OCI-LY3 (cell line): ENCODE data around the gene HTR2A.
A peak's percentile ranks its signal among the peaks of the same experiment; 100 is the strongest.

Experiments
- H2AFZ ChIP-seq: fragments of 200-600, 300-600 bp; shearing (Covaris generic); 2 replicates; pipeline ENCODE4 v1.6.0; 2014; ENCODE audit warnings: antibody characterized with exemption, low read depth, low read length
- H3K27ac ChIP-seq: fragments of 200-600, 300-600 bp; sonication (generic); 2 replicates; pipeline ENCODE4 v1.5.1; 2014; ENCODE audit warnings: mild to moderate bottlenecking, low read length, moderate library complexity, mixed read lengths
- H3K27me3 ChIP-seq: fragments of 200-600, 300-600 bp; sonication (generic); 2 replicates; pipeline ENCODE4 v1.6.1; 2014; ENCODE audit warnings: low read depth, low read length, mixed read lengths
- H3K36me3 ChIP-seq: fragments of 200-600, 300-600 bp; sonication (generic); replicated peaks from 2 replicates; pipeline ENCODE3; 2014; ENCODE audit warnings: low read depth, low read length, mixed read lengths
- H3K4me1 ChIP-seq: fragments of 300-600, 200-600 bp; sonication (generic); 2 replicates; pipeline ENCODE4 v1.6.1; 2014; ENCODE audit warnings: low read length, mixed read lengths
- H3K4me2 ChIP-seq: fragments of 200-600, 300-600 bp; sonication (generic); 2 replicates; pipeline ENCODE4 v1.6.1; 2014; ENCODE audit warnings: low read length, mixed read lengths
- H3K4me3 ChIP-seq: fragments of 300-600, 200-600 bp; sonication (generic); 2 replicates; pipeline ENCODE4 v1.5.1; 2014; ENCODE audit warnings: antibody characterized with exemption, mild to moderate bottlenecking, low read length, moderate library complexity
- H3K79me2 ChIP-seq: fragments of 300-600, 200-600 bp; shearing (Covaris generic); 2 replicates; pipeline ENCODE4 v1.6.1; 2014; ENCODE audit warnings: mild to moderate bottlenecking, low read length, mixed read lengths
- H3K9ac ChIP-seq: fragments of 300-600, 200-600 bp; shearing (Covaris generic); 2 replicates; pipeline ENCODE4 v1.6.0; 2014; ENCODE audit warnings: mild to moderate bottlenecking, low read length, moderate library complexity
- H3K9me3 ChIP-seq: fragments of 200-600, 300-600 bp; shearing (Covaris generic); 2 replicates; pipeline ENCODE4 v1.6.1; 2014; ENCODE audit warnings: low read length, mixed read lengths; ENCODE audit not compliant: insufficient read depth
- H4K20me1 ChIP-seq: fragments of 200-600, 300-600 bp; sonication (generic); 2 replicates; pipeline ENCODE4 v1.6.1; 2016; ENCODE audit warnings: low read length, mixed read lengths; ENCODE audit not compliant: insufficient read depth
- CTCF ChIP-seq: fragments of 200-600, 300-600 bp; sonication (generic); IDR thresholded peaks from 2 replicates; pipeline ENCODE4 v1.5.1; 2014; ENCODE audit warnings: antibody characterized with exemption, low read length, low read depth
- EZH2phosphoT487 ChIP-seq: fragments of 200-600 bp; shearing (Covaris generic); IDR thresholded peaks from 2 replicates; pipeline ENCODE4 v1.6.1; 2018; ENCODE audit warnings: antibody characterized with exemption, mixed run types, low read depth

HTR2A gene

GRCh38 chr13:46839399-46839798 is 57.5 kb downstream of the HTR2A start:
- no peak overlapping the region for H3K27ac ChIP-seq

GRCh38 chr13:46834657-46835056 is 62.2 kb downstream of the HTR2A start:
- Histone ChIP-seq H3K79me2 (no peaks in the 10 kb centered on the region), H3K27ac (no peak overlapping the region), H3K4me1 (no peaks in the 10 kb centered on the region), H2AFZ (no peak overlapping the region), H3K4me2 (no peak overlapping the region), H3K36me3 (no peaks in the 10 kb centered on the region), H3K27me3 (no peaks in the 10 kb centered on the region), H3K9ac (no peak overlapping the region), H4K20me1 (no peaks in the 10 kb centered on the region), H3K4me3 (no peak overlapping the region), H3K9me3 (no peaks in the 10 kb centered on the region)
- TF ChIP-seq CTCF (no peak), EZH2phosphoT487 (no peak)

More at GRCh38 chr13:46839399-46839798, 57.5 kb downstream of the HTR2A start:
- no peaks in the 10 kb centered on the region for H3K9me3 ChIP-seq
- no peaks in the 10 kb centered on the region for H3K36me3 ChIP-seq
- H3K27me3 ChIP-seq = no peaks in the 10 kb centered on the region
- H2AFZ ChIP-seq = no peak overlapping the region
- H3K79me2 ChIP-seq = no peaks in the 10 kb centered on the region
- H4K20me1 ChIP-seq = no peaks in the 10 kb centered on the region
- no peaks in the 10 kb centered on the region for H3K4me1 ChIP-seq
- TF ChIP-seq EZH2phosphoT487 (no peak), CTCF (no peak)
- H3K4me2 ChIP-seq = no peak overlapping the region
- H3K4me3 ChIP-seq = no peak overlapping the region
- H3K9ac ChIP-seq = no peak overlapping the region

GRCh38 chr13:46831588-46832194 is 65.2 kb downstream of the HTR2A start:
- Histone ChIP-seq H3K4me2 (no peak overlapping the region), H4K20me1 (no peaks in the 10 kb centered on the region), H3K27ac (no peak overlapping the region), H3K4me3 (no peak overlapping the region), H3K36me3 (no peaks in the 10 kb centered on the region), H3K9ac (no peak overlapping the region), H3K4me1 (no peaks in the 10 kb centered on the region), H3K27me3 (no peaks in the 10 kb centered on the region), H3K9me3 (no peaks in the 10 kb centered on the region), H2AFZ (no peak overlapping the region), H3K79me2 (no peaks in the 10 kb centered on the region)
- peak; percentile 99 for TF ChIP-seq CTCF
- TF ChIP-seq EZH2phosphoT487 = no peak

GRCh38 chr13:46830405-46831005 is 66.3 kb downstream of the HTR2A start:
- Histone ChIP-seq H3K9ac (no peak overlapping the region), H2AFZ (no peak overlapping the region), H3K27me3 (no peaks in the 10 kb centered on the region), H3K36me3 (no peaks in the 10 kb centered on the region), H3K79me2 (no peaks in the 10 kb centered on the region), H3K4me1 (no peaks in the 10 kb centered on the region), H3K27ac (no peak overlapping the region), H3K4me2 (no peak overlapping the region), H3K4me3 (no peak overlapping the region), H3K9me3 (no peaks in the 10 kb centered on the region), H4K20me1 (no peaks in the 10 kb centered on the region)
- TF ChIP-seq CTCF = no peak
